ENCODE data around the gene MAGI2. TPM values are rescaled to one million over a fixed set of nuclear protein-coding genes. Genes with fewer than 3 reads are reported as not detected.

MAGI2 gene
- total RNA-seq, 1 donor from 2014 or later: 8.0 TPM

GRCh38 chr7:79376299-79377025, 77.0 kb downstream of the MAGI2 start:
- DNase-seq: no peak

DNA sequence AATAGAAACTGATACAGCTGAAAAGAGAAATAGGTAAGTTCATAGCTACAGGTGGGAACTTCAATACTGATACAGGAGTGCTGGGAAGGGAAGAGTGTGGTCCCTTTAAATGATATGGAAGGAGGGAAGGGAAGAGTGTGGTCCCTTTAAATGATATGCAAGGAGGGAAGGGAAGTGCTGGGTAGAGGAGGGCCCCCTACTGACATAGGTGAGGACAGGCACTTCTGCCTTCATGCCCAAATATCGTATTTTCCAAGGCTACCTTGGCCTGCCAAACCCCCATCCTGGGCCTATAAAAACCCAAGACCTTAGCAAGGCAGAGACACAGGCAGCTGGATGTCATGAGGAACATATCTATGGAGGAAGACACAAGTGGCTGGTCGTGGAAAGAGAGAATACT, 92.3 kb downstream of the MAGI2 start:
- no peak for DNase-seq

GRCh38 chr7:79359827-79360226, 93.6 kb downstream of the MAGI2 start:
- DNase-seq: no peak

DNA sequence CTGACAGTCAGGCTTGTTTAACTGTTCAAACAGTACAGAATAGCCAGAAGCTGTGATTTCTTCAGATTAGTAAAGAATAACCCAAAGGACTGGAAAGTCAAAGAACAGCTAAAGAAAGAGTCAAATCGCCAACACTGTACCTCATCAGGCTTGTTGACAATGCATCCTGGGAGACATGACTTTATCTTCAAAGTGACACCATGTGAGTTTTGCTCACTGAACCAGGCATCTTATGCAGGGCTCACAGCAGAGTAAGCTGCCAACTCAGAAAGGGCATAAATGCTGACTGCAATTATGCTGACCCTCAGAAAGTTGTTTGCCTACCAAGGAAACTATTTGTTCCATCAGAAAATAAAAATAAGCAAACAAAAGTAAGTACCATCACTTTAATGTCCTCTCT, 96.4 kb downstream of the MAGI2 start:
- no peak for DNase-seq

DNA sequence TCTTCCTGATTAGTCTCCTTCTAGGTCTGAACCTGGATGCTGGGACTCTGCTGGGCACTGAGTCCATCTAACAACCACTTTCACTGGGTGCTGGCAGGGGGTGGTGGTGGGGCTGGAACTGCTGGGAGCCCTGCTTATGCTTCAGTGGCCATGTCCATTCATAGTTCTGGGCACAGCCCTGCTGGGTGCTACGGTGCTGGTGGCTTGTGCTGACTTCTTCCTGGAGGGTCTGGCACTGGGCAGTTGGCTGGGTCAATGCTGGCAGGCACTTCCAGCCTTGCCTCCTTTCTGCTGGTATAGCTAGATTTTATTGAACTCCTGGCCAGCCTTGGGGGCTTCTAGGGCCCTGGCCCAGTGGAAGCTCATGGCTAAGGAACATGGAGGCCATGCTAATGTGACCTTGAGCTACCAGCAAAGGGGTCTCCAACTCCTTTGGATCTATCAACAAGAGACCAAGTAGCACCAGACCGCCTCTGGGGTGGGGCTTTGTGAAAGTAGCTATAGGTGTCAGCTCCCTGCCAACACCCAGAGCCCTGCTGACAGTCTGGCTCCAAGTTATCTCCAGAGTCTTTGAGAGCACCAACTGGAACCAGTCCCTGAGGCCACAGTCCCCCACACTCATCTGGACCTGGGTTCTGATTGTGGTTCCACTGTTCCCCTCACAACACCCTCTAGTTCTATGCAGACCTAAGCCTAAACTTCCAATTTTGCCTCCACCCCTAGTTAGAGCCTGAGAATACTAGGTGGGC, 99.6 kb downstream of the MAGI2 start:
- no peak for DNase-seq

DNA sequence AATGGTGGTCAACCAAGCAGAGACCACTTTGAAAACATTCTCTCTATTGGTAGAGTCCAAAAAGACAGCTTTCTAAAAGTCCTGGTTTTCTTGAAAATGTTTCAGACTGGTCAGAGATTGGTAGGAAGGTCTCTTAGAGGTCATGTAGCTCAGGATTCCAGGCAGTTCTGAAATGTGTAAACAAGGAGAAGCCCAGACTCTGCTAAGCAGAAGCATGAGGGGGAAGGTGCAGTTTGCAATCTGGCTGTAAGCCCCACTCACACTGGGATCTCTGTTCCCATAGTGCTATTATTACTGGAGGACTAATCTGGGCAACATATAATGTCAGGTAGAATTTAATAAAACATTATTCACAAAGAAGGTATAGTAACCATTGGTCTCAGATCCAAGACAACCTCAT, 101.1 kb downstream of the MAGI2 start:
- DNase-seq: no peak

- DNase-seq: no peak
Measured at GRCh38 chr7:79347351-79347750, 106.1 kb downstream of the MAGI2 start.

DNA sequence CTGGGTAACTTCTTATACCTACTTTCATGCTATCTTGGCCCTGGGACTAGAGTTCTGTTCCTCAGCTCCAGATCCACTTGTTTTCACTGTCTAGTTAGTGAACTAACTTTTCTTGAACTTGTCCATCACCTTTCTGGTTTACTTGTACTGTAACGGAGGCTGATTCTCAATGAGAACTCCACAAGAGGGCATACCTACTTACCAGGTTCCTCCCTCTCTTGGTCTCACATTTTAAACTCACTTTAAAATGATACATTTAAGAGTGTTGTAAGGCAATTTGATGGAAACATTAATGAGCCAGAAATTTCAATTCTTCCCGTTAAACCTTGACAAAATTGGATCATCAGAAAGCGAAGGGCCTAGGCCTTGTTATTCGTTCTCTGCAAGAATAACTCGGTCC, 111.6 kb downstream of the MAGI2 start:
- no peak for DNase-seq

DNA sequence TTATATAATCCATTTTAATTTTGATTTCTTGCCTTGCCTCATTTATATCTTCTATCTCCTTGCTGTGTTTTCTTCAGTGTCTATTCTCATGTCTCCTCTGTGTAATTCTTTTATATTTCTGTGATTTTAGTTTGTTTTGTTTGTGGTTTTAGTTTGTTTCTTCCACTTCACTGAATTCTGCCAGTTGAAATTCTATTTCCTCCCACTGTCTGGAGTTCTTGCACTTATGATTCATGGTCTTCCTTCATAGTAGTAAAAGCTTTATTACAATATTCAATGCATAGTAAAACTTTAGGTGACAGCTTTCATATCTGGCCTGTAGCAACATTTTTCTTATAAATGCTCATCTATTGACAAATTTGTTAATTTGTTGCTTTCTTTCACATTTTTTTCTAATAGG, 113.3 kb downstream of the MAGI2 start:
- DNase-seq: no peak

- no peak for DNase-seq
Measured at GRCh38 chr7:79339208-79339925, 114.1 kb downstream of the MAGI2 start.

- no peak for DNase-seq
Measured at GRCh38 chr7:79337717-79338116, 115.8 kb downstream of the MAGI2 start.

DNA sequence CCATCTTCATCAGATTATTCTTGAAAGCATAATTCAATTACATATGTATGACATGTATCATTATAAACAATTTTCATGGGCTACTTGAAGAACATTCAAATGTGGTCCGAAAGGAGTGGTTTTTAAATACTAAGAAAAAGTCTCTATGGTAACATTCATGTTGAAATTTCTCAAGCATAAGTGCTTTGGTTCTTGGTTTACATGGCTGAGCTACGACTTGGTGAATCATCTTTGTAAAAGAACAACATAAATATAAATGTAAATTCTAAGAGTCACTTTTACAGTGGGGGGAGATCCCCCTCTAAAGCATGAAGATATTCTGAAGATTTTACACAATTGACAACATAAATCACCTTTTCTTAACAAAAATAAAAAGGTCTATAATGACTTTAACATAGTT, 118.6 kb downstream of the MAGI2 start:
- no peak for DNase-seq

DNA sequence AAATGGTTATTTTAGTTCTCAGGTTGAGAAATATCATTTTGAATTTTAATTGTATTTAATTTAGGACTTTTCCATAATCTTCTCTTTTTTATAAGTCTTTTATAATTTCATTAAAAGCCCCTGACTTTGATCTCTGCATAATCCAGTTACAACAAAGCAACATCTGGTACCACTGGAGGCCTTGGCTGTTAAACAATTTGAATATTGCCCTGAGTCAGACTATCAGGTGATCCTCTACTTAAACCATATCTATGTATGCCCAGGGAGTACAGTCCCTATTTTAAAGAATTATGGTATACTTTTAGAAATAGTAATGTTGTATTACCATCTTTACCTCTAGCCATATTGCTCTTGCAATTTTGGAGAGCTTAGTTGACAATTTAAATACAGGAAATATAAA, 119.1 kb downstream of the MAGI2 start:
- no peak for DNase-seq

GRCh38 chr7:79332091-79332490, 121.4 kb downstream of the MAGI2 start:
- no peak for DNase-seq

GRCh38 chr7:79329464-79329863, 124.0 kb downstream of the MAGI2 start:
- DNase-seq: no peak

DNA sequence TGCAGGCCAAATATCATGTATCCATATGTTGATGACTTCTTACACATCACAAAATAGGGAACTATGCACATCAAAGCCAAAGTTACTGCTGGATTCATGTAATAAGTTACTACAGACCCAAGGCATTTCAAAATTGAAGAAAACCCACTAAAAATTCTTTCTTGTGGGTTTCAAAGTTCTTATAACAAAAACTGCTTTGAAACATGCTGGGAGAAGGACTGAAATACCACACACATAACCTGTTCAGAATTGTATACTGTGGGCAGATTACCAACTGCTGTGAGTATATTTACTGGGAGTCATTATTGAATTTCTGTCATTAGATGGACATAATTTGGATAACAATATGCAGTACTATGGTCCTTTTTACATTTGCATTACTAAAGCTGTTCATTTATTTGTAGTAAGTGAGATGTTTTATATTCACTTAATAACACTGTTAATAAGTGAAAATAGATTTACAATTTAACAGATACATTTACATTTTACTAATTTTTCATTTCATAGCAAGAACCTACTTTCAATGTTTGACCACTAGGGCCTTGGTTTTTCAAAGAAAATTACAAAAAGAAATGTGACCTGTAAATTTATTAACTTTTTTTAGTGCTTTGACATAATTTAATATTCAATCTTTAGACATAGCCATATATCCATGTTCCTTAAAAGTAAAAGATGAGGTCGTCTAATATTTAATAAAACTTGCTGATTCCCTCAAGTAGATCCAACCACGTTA, 132.6 kb downstream of the MAGI2 start:
- no peak for DNase-seq

- no peak for DNase-seq
Measured at GRCh38 chr7:79319369-79319768, 134.1 kb downstream of the MAGI2 start.

DNA sequence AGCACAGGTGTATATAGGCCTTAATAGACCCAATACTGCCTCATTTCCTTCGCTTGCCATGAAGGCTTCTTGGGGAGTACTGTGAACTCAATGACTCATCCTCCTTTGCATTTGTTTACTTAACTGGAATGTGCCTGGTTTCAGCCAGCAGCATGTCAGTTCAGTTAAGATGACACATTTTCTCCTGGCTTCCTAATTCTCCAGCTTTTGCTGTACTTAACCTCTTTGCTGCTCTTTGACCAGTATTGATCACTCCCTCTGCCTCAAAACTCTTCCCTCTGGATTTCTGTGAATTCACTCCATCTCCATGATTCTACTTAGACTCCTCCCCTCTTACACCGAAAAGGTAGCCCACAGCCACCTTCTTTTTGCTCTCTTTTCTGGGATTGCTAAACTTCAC, 135.7 kb downstream of the MAGI2 start:
- peak; percentile 22 for DNase-seq

DNA sequence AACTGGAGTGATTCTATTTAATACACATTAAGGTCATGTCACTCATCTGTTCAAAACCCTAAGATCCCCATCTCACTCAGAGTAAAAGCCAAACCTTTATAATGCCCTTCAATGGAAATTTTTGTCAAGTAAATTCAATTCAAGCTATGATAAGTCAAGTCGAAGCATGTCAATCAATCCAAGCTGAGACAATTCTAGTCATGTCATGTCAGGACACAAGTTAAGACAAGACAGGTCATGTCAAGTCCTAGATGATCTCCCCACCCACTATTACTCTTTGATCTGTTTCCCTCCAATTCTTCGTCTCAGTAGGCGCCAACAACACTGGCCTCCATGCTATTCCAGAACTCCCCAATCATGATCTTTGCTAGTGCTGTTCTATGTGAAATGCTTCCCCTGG, 141.4 kb downstream of the MAGI2 start:
- no peak for DNase-seq

DNA sequence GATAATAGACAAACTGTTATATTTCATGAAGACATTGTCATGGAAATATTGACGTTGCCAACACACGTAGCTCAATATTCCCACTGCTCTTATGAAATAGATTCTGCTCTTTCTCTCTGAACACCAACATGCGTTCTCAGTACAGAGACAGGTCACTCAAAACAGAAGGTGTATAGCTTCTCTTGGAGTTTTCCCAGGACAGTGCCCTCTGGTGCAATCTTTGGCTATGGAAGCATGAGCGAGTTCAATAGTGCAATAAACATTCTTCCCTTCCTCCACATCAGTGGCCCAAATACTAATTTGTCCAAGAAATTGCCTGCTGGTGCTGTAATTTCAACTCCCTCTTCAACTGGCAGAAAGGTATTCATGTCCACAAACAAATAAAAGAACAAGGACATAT, 145.3 kb downstream of the MAGI2 start:
- peak; percentile 3 for DNase-seq

DNA sequence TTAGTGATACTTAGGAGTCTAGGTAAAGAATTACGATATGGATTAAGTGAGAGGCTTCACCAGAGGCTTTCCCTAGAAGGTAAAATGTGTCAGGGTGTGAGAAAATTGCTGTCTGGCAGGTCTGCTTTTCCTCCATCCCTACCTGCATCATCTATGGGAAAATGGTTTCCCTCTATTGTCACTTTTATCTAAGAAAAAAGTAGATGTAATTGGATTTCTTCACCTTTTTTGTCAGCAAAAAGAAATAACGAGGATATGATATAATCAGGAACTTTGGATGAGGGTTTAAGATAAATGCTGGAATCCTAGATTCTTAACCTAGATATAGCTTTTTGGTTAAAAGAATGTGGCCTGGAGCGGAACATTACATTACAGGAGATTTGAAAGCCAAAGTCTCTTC, 146.1 kb downstream of the MAGI2 start:
- DNase-seq: no peak

GRCh38 chr7:79304711-79305110, 148.8 kb downstream of the MAGI2 start:
- DNase-seq: no peak

GRCh38 chr7:79302293-79302692, 151.2 kb downstream of the MAGI2 start:
- DNase-seq: no peak

All from tongue (tissue), 2 donors.